HepG2 (cell line): ENCODE measurements around the gene CLIC1. TPM values are rescaled to one million over a fixed set of nuclear protein-coding genes. Genes with fewer than 3 reads are reported as not detected.

Experiments used
- GZF1 ChIP-seq: sonication (generic); formaldehyde crosslinking; IDR thresholded peaks from 2 replicates; pipeline ENCODE4 v1.5.1; 2020; ENCODE audit warnings: mild to moderate bottlenecking, missing genetic modification reagents
- HNF4A ChIP-seq: sonication (generic); formaldehyde crosslinking; IDR thresholded peaks from 2 replicates; pipeline ENCODE4 v1.4.0; 2020; ENCODE audit warnings: missing genetic modification reagents
- HNRNPL ChIP-seq: fragments of 200-400 bp; formaldehyde crosslinking; IDR thresholded peaks from 2 replicates; pipeline ENCODE4 v1.6.1; 2017; ENCODE audit warnings: mild to moderate bottlenecking, low read depth, low read length
- IRF1 ChIP-seq: sonication (generic); formaldehyde crosslinking; IDR thresholded peaks from 2 replicates; pipeline ENCODE4 v1.4.0; 2020; ENCODE audit warnings: low read depth, mild to moderate bottlenecking, missing genetic modification reagents
- RARA ChIP-seq: IDR thresholded peaks from 2 replicates; pipeline ENCODE4 v1.6.1; 2016; ENCODE audit warnings: missing genetic modification reagents, missing compliant biosample characterization
- TEAD3 ChIP-seq: optimal IDR thresholded peaks from 2 replicates; pipeline ENCODE3; 2016; ENCODE audit warnings: borderline replicate concordance
- ZBTB7A ChIP-seq: sonication (generic); formaldehyde crosslinking; IDR thresholded peaks from 2 replicates; pipeline ENCODE4 v1.8.0; 2022; ENCODE audit warnings: mild to moderate bottlenecking, missing genetic modification reagents
- ZNF326 ChIP-seq: sonication (generic); formaldehyde crosslinking; IDR thresholded peaks from 2 replicates; pipeline ENCODE4 v1.4.0; 2020; ENCODE audit warnings: missing genetic modification reagents, borderline replicate concordance
- ZNF333 ChIP-seq: sonication (generic); formaldehyde crosslinking; IDR thresholded peaks from 2 replicates; pipeline ENCODE4 v1.4.0; 2020; ENCODE audit warnings: mild to moderate bottlenecking, missing genetic modification reagents, borderline replicate concordance
- ZNF335 ChIP-seq: sonication (generic); formaldehyde crosslinking; IDR thresholded peaks from 2 replicates; pipeline ENCODE4 v1.4.0; 2020; ENCODE audit warnings: missing genetic modification reagents
- ZNF343 ChIP-seq: sonication (generic); formaldehyde crosslinking; IDR thresholded peaks from 2 replicates; pipeline ENCODE4 v1.4.0; 2020; ENCODE audit warnings: mild to moderate bottlenecking, missing genetic modification reagents
- ZNF501 ChIP-seq: sonication (generic); formaldehyde crosslinking; IDR thresholded peaks from 2 replicates; pipeline ENCODE4 v1.5.1; 2020; ENCODE audit warnings: mild to moderate bottlenecking, moderate library complexity, missing genetic modification reagents
- ZNF572 ChIP-seq: sonication (generic); formaldehyde crosslinking; IDR thresholded peaks from 2 replicates; pipeline ENCODE4 v1.5.1; 2020; ENCODE audit warnings: mild to moderate bottlenecking, missing genetic modification reagents
- polyA plus RNA-seq, 8 experiments: library from polyadenylated mRNA; depleted of rRNA in 3 of 8; stranded (reverse) in 7 of 8; unstranded in 1 of 8; fragments of >200 nt; fragmentation: Illumina TruSeq in 4 of 8; extraction: Trizol in 4 of 8; gene quantifications; 2 replicates each; pipeline versions ENCODE4 v1.2.1 to v1.2.3, GENCODE V29; 2011 to 2016; ENCODE audit warnings: low read depth in 4 of 8, missing spikeins in 1 of 8, mixed read lengths in 1 of 8; ENCODE audit not compliant: insufficient read depth in 1 of 8
- total RNA-seq, 5 experiments: library from RNA; depleted of rRNA; stranded (reverse); fragments of >200 nt; fragmentation: Illumina TruSeq; extraction: Trizol; gene quantifications; 2 replicates each; pipeline ENCODE4 v1.2.3, GENCODE V29; 2016; ENCODE audit warnings: low read depth in 1 of 5
- TF ChIP-seq, protein P1 (sequence below): sonication (generic); formaldehyde crosslinking; IDR thresholded peaks from 2 replicates; pipeline ENCODE4 v1.4.0; 2020; ENCODE audit warnings: missing genetic modification reagents, borderline replicate concordance
- TF ChIP-seq, protein P2 (sequence below): sonication (generic); formaldehyde crosslinking; IDR thresholded peaks from 2 replicates; pipeline ENCODE4 v1.4.0; 2020; ENCODE audit warnings: missing genetic modification reagents
- TF ChIP-seq, protein P3 (sequence below): IDR thresholded peaks from 2 replicates; pipeline ENCODE4 v1.4.0; 2020; ENCODE audit warnings: mild to moderate bottlenecking, missing genetic modification reagents

The CLIC1 gene
- total and polyA plus RNA-seq, 2 of the 13 experiments (the other 11 are each of a cell fraction or from before 2014, with no cell fraction given): 602 to 891 TPM

DNA sequence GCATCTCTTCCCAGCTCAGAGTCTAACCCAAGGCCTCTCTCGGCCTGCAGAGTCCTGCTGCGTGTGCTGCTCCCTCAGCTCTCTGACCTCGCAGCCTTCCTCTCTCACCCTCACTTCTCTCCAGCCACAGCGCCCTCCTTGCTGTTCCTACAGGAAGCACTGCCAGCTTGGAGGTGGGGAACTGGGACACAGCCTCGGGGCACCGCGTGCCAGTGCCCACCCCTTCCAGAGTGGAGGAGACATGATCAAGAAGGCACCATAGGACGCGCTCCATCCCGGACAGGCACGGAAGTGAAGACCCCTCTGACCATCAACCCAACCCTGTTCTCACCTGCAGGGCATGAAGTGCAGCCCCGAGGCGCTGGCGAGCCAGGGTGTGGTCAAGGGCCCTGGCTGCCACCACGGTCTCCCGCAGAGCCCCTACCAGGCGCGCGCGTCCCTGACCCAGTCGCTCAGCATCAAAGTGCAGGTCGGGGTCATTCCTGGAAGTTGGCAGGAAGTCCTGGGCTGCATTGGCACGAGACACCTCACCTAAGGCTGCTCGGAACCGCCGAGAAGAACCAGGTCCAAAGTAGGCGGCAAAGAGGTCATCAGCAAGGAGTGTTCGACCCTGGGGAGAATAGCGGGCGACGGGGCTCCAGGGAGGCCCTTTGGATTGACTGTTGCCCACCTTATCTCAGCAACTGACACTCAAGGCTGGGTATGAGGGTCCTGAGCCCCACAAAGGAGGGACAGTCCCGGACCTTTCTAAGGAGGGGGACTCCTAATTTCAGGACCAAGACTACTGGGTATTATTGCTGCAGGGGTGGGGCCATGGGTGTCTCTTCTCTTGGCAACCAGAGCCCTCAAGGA lies 39.5 kb upstream of the CLIC1 start (continued):
- peak; percentile 46; the same call in 1 of the 2 replicates for TF ChIP-seq ZNF335
- 0 out of 2 replicates have a peak, but pooled peaks have one; percentile 6 for TF ChIP-seq ZNF343
- peak; percentile 88 for TF ChIP-seq RARA (CRISPR knock-in tag)
- 0 out of 2 replicates have a peak, but pooled peaks have one; percentile 16 for TF ChIP-seq ZNF501 (CRISPR knock-in tag)
- peak; percentile 56 for TF ChIP-seq ZBTB7A (CRISPR knock-in tag)
- TF ChIP-seq ZNF333 (CRISPR knock-in tag): peak; percentile 49; the same call in 1 of the 2 replicates
- TF ChIP-seq, protein P1, sequence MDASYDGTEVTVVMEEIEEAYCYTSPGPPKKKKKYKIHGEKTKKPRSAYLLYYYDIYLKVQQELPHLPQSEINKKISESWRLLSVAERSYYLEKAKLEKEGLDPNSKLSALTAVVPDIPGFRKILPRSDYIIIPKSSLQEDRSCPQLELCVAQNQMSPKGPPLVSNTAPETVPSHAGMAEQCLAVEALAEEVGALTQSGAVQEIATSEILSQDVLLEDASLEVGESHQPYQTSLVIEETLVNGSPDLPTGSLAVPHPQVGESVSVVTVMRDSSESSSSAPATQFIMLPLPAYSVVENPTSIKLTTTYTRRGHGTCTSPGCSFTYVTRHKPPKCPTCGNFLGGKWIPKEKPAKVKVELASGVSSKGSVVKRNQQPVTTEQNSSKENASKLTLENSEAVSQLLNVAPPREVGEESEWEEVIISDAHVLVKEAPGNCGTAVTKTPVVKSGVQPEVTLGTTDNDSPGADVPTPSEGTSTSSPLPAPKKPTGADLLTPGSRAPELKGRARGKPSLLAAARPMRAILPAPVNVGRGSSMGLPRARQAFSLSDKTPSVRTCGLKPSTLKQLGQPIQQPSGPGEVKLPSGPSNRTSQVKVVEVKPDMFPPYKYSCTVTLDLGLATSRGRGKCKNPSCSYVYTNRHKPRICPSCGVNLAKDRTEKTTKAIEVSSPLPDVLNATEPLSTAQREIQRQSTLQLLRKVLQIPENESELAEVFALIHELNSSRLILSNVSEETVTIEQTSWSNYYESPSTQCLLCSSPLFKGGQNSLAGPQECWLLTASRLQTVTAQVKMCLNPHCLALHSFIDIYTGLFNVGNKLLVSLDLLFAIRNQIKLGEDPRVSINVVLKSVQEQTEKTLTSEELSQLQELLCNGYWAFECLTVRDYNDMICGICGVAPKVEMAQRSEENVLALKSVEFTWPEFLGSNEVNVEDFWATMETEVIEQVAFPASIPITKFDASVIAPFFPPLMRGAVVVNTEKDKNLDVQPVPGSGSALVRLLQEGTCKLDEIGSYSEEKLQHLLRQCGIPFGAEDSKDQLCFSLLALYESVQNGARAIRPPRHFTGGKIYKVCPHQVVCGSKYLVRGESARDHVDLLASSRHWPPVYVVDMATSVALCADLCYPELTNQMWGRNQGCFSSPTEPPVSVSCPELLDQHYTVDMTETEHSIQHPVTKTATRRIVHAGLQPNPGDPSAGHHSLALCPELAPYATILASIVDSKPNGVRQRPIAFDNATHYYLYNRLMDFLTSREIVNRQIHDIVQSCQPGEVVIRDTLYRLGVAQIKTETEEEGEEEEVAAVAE (CRISPR knock-in tag): no peak
- no peak for TF ChIP-seq ZNF326 (CRISPR knock-in tag)
- peak; percentile 5 for TF ChIP-seq TEAD3
- peak; percentile 96 for TF ChIP-seq HNRNPL
- TF ChIP-seq, protein P2, sequence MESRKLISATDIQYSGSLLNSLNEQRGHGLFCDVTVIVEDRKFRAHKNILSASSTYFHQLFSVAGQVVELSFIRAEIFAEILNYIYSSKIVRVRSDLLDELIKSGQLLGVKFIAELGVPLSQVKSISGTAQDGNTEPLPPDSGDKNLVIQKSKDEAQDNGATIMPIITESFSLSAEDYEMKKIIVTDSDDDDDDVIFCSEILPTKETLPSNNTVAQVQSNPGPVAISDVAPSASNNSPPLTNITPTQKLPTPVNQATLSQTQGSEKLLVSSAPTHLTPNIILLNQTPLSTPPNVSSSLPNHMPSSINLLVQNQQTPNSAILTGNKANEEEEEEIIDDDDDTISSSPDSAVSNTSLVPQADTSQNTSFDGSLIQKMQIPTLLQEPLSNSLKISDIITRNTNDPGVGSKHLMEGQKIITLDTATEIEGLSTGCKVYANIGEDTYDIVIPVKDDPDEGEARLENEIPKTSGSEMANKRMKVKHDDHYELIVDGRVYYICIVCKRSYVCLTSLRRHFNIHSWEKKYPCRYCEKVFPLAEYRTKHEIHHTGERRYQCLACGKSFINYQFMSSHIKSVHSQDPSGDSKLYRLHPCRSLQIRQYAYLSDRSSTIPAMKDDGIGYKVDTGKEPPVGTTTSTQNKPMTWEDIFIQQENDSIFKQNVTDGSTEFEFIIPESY: peak; percentile 53; the same call in 1 of the 2 replicates
- TF ChIP-seq HNF4A (CRISPR knock-in tag): no peak
- TF ChIP-seq, protein P3, sequence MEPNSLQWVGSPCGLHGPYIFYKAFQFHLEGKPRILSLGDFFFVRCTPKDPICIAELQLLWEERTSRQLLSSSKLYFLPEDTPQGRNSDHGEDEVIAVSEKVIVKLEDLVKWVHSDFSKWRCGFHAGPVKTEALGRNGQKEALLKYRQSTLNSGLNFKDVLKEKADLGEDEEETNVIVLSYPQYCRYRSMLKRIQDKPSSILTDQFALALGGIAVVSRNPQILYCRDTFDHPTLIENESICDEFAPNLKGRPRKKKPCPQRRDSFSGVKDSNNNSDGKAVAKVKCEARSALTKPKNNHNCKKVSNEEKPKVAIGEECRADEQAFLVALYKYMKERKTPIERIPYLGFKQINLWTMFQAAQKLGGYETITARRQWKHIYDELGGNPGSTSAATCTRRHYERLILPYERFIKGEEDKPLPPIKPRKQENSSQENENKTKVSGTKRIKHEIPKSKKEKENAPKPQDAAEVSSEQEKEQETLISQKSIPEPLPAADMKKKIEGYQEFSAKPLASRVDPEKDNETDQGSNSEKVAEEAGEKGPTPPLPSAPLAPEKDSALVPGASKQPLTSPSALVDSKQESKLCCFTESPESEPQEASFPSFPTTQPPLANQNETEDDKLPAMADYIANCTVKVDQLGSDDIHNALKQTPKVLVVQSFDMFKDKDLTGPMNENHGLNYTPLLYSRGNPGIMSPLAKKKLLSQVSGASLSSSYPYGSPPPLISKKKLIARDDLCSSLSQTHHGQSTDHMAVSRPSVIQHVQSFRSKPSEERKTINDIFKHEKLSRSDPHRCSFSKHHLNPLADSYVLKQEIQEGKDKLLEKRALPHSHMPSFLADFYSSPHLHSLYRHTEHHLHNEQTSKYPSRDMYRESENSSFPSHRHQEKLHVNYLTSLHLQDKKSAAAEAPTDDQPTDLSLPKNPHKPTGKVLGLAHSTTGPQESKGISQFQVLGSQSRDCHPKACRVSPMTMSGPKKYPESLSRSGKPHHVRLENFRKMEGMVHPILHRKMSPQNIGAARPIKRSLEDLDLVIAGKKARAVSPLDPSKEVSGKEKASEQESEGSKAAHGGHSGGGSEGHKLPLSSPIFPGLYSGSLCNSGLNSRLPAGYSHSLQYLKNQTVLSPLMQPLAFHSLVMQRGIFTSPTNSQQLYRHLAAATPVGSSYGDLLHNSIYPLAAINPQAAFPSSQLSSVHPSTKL (CRISPR knock-in tag): peak; percentile 58
- TF ChIP-seq ZNF572 (CRISPR knock-in tag): peak; percentile 88; the same call in 1 of the 2 replicates
- TF ChIP-seq GZF1 (CRISPR knock-in tag): peak; percentile 44; the same call in 1 of the 2 replicates
- TF ChIP-seq IRF1 (CRISPR knock-in tag): no peak
